ENCODE data around the gene PDHB. TPM values are rescaled to one million over a fixed set of nuclear protein-coding genes. Genes with fewer than 3 reads are reported as not detected.

Gene PDHB
- total and polyA plus RNA-seq, 2 donors (not counting 1 experiment from before 2014, with no cell fraction given), result 69.9 to 201 TPM

GRCh38 chr3:58478781-58479180, 45.1 kb upstream of the PDHB start:
- no peak overlapping the region for H3K27ac ChIP-seq (ENCODE audit: insufficient read depth, low read length)
- H3K4me1 ChIP-seq (ENCODE audit: control insufficient read depth, extremely low read depth, insufficient read depth, low read length), result no peaks in the 10 kb centered on the region
- no peaks in the 10 kb centered on the region for H3K9me3 ChIP-seq (ENCODE audit: control insufficient read depth, insufficient read depth, low read depth, low read length)
- no peak for TF ChIP-seq CTCF (conservative IDR thresholded peaks at IDR 0.05 in 1 of 2, IDR thresholded peaks at IDR 0.05 in 1 of 2; ENCODE audit: low read depth in 1 of 2, low read length in 2 of 2)
- no peak for TF ChIP-seq EZH2 (IDR thresholded peaks at IDR 0.05; ENCODE audit: low read length, missing control alignments)
- H2AFZ ChIP-seq (ENCODE audit: low read length), result no peak overlapping the region
- no peak overlapping the region for H3K4me3 ChIP-seq (replicated peaks in 1 of 4; ENCODE audit: control extremely low read depth in 1 of 4, insufficient read depth in 1 of 4, low read depth in 3 of 4, low read length in 4 of 4)
- H3K27me3 ChIP-seq (ENCODE audit: control insufficient read depth, insufficient read depth, low read length), result peaks cover 3% of the 10 kb centered on the region
- no peaks in the 10 kb centered on the region for H3K79me2 ChIP-seq (ENCODE audit: control insufficient read depth, insufficient read depth, low read length)
- H3K4me2 ChIP-seq (ENCODE audit: extremely low read depth, insufficient read depth, low read length), result no peak overlapping the region
- H3K9ac ChIP-seq (ENCODE audit: insufficient read depth, low read length), result no peak overlapping the region
- H3K36me3 ChIP-seq (ENCODE audit: control insufficient read depth, insufficient read depth, low read length), result no peaks in the 10 kb centered on the region
- no peaks in the 10 kb centered on the region for H4K20me1 ChIP-seq (ENCODE audit: control insufficient read depth, extremely low read depth, insufficient read depth, low read length)
- DNase-seq (ENCODE audit: low read depth in 2 of 2), result no peak

GRCh38 chr3:58474967-58475578, 41.4 kb upstream of the PDHB start:
- no peak overlapping the region for H2AFZ ChIP-seq (ENCODE audit: low read length)
- H3K27me3 ChIP-seq (ENCODE audit: control insufficient read depth, insufficient read depth, low read length), result peaks cover 3% of the 10 kb centered on the region
- no peak for DNase-seq (ENCODE audit: low read depth in 2 of 2)
- H4K20me1 ChIP-seq (ENCODE audit: control insufficient read depth, extremely low read depth, insufficient read depth, low read length), result no peaks in the 10 kb centered on the region
- H3K9me3 ChIP-seq (ENCODE audit: control insufficient read depth, insufficient read depth, low read depth, low read length), result no peaks in the 10 kb centered on the region
- no peak overlapping the region for H3K27ac ChIP-seq (ENCODE audit: insufficient read depth, low read length)
- peaks cover 4% of the 10 kb centered on the region for H3K4me1 ChIP-seq (ENCODE audit: control insufficient read depth, extremely low read depth, insufficient read depth, low read length)
- H3K4me2 ChIP-seq (ENCODE audit: extremely low read depth, insufficient read depth, low read length), result no peak overlapping the region
- no peaks in the 10 kb centered on the region for H3K36me3 ChIP-seq (ENCODE audit: control insufficient read depth, insufficient read depth, low read length)
- no peak overlapping the region for H3K4me3 ChIP-seq (replicated peaks in 1 of 4; ENCODE audit: control extremely low read depth in 1 of 4, insufficient read depth in 1 of 4, low read depth in 3 of 4, low read length in 4 of 4)
- no peak overlapping the region for H3K9ac ChIP-seq (ENCODE audit: insufficient read depth, low read length)
- no peak for TF ChIP-seq CTCF (conservative IDR thresholded peaks at IDR 0.05 in 1 of 2, IDR thresholded peaks at IDR 0.05 in 1 of 2; ENCODE audit: low read depth in 1 of 2, low read length in 2 of 2)
- TF ChIP-seq EZH2 (IDR thresholded peaks at IDR 0.05; ENCODE audit: low read length, missing control alignments), result no peak
- no peaks in the 10 kb centered on the region for H3K79me2 ChIP-seq (ENCODE audit: control insufficient read depth, insufficient read depth, low read length)

- Histone ChIP-seq H3K9me3 (ENCODE audit: control insufficient read depth, insufficient read depth, low read depth, low read length) (no peaks in the 10 kb centered on the region), H2AFZ (ENCODE audit: low read length) (no peak overlapping the region), H4K20me1 (ENCODE audit: control insufficient read depth, extremely low read depth, insufficient read depth, low read length) (no peaks in the 10 kb centered on the region), H3K4me3 (replicated peaks in 1 of 4; ENCODE audit: control extremely low read depth in 1 of 4, insufficient read depth in 1 of 4, low read depth in 3 of 4, low read length in 4 of 4) (no peak overlapping the region), H3K79me2 (ENCODE audit: control insufficient read depth, insufficient read depth, low read length) (no peaks in the 10 kb centered on the region), H3K4me1 (ENCODE audit: control insufficient read depth, extremely low read depth, insufficient read depth, low read length) (peaks cover 4% of the 10 kb centered on the region), H3K27me3 (ENCODE audit: control insufficient read depth, insufficient read depth, low read length) (peaks cover 3% of the 10 kb centered on the region), H3K4me2 (ENCODE audit: extremely low read depth, insufficient read depth, low read length) (no peak overlapping the region), H3K36me3 (ENCODE audit: control insufficient read depth, insufficient read depth, low read length) (no peaks in the 10 kb centered on the region), H3K9ac (ENCODE audit: insufficient read depth, low read length) (no peak overlapping the region), H3K27ac (ENCODE audit: insufficient read depth, low read length) (no peak overlapping the region)
- TF ChIP-seq CTCF (conservative IDR thresholded peaks at IDR 0.05 in 1 of 2, IDR thresholded peaks at IDR 0.05 in 1 of 2; ENCODE audit: low read depth in 1 of 2, low read length in 2 of 2) (no peak), EZH2 (IDR thresholded peaks at IDR 0.05; ENCODE audit: low read length, missing control alignments) (no peak)
- no peak for DNase-seq (ENCODE audit: low read depth in 2 of 2)
Measured at GRCh38 chr3:58474348-58474911, 40.8 kb upstream of the PDHB start.
